HG03097 (cell line): Measurements from ENCODE around the gene UAP1L1.
A peak's percentile ranks its signal among the peaks of the same experiment; 100 is the strongest.
"Not testable (repeated sequence)": the region's sequence is repeated elsewhere in the genome, so short reads cannot be mapped to it uniquely, and the experiment has no call there.

Source experiments
- ATAC-seq: cut with Tn5 transposase; IDR thresholded peaks from one replicate; pipeline ENCODE4 v1.9.1; 2021; ENCODE audit not compliant: unreplicated experiment, low FRiP score

Gene UAP1L1

DNA sequence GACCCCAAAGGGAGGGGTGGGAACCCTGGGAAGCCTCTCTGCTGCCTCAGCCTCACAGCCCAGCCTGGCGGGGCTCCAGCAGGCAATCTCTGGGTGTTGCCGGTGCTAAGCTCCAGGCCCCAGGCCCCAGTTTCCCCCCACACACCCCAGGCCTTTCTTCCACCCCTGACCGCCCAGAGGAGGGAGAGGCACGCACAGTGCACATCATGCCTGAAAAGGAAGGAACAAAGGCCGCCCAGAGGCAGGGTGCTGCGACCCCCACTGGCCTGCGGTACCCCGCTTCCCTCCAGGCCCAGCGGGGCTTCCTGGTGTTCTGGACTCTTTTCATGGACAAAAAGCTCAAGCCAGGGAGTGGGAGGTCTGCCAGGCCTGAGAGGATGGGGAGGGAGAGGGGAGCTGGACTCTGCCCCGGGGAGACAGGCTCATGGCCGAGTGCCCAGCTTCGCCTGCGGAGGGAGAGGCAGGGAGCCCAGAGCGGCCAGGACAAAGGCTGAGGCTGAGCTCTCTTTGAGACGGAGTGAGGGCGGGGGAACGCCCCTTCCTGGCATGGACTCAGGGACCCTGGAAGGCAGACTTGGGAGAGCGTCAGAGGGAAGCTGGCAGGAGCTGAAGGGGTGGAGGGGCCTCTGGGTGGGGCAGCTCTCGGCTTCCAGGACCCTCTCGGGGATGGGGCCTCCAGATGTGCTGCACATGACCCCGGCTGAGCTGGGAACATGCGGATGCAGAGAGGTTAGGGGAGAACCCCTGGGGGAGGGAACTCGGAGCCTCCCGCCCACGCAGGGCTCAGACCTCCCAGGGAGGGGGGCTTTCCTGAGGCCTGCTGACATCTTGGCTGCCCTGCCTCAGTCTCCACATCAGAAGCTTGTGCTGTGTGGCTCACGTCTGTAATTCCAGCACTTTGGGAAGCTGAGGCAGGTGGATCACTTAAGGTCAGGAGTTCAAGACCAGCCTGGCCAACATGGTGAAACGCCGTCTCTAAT is 21.6 kb upstream of the UAP1L1 start:
- ATAC-seq = no peak

- ATAC-seq = no peak
Measured at GRCh38 chr9:137056739-137057415, 20.4 kb upstream of the UAP1L1 start.

DNA sequence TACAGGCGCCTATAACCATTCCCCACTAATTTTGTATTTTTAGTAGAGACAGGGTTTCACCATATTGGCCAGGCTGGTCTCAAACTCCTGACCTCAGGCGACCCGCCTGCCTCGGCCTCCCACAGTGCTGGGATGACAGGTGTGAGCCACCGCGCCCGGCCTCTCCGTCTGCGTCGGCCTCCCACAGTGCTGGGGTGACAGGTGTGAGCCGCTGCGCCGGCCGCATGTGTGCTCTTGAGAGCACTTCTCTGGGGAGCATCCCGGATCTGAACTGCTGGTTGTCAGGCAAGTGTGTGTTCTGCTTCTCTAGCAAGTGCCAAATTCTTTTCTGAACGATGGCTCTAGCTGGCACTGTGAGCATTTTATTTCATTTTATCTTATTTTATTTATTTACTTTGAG is 19.8 kb upstream of the UAP1L1 start:
- no peak for ATAC-seq

DNA sequence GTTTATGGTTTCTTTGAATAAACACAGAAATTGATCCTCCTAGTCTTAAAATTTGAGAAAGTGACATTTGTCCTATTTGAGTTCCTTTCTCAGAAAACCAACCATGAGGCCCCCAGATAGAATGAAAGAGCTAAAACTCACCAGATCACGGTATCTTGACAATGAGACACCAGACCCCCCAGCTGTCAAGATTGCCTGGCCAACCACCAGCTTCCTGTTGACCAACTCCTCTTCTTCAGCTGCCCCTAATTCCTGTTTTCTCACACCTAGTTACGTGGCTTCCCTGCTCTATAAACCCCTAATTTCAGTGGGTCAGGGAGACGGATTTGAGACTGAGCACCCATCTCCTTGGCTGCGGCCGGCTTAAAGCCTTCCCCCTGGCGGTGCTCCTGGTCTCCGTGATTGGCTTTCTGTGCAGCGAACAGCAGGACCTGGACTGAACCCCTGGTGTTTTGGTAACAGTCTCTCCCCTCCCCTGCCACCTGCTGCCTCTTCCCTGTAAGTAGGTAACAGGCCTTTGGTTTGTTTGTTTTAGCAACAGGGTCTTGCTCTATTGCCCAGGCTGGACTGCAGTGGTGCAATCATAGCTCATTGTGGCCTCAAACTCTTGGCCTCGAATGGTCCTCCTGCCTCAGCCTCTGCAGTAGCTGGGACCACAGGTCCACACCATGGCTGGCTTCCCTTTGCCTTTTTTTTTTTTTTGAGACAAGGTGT is 18.6 kb upstream of the UAP1L1 start:
- ATAC-seq = no peak

DNA sequence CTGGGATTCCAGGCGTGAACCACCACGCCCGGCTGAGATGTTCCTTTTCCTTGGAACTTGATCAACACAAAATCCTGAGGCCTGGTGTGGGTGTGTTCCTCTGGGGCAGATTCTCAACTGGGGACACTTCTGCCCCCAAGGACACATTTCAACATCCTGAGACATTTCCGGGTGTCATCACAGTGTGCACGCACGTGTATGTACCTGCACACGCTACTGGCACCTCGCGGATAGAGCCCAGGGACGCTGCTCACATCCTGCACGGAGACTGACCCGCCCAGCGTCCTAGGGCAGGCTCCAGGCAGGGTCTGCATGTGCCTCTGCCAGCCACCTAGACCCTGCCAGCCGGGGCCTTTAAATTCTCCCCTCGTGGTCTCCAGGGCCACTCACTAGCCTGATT is 14.9 kb upstream of the UAP1L1 start:
- no peak for ATAC-seq

- ATAC-seq = not testable (repeated sequence)
Measured at GRCh38 chr9:137062798-137063197, 14.5 kb upstream of the UAP1L1 start.

- no peak for ATAC-seq
Measured at GRCh38 chr9:137063311-137064026, 13.8 kb upstream of the UAP1L1 start.

DNA sequence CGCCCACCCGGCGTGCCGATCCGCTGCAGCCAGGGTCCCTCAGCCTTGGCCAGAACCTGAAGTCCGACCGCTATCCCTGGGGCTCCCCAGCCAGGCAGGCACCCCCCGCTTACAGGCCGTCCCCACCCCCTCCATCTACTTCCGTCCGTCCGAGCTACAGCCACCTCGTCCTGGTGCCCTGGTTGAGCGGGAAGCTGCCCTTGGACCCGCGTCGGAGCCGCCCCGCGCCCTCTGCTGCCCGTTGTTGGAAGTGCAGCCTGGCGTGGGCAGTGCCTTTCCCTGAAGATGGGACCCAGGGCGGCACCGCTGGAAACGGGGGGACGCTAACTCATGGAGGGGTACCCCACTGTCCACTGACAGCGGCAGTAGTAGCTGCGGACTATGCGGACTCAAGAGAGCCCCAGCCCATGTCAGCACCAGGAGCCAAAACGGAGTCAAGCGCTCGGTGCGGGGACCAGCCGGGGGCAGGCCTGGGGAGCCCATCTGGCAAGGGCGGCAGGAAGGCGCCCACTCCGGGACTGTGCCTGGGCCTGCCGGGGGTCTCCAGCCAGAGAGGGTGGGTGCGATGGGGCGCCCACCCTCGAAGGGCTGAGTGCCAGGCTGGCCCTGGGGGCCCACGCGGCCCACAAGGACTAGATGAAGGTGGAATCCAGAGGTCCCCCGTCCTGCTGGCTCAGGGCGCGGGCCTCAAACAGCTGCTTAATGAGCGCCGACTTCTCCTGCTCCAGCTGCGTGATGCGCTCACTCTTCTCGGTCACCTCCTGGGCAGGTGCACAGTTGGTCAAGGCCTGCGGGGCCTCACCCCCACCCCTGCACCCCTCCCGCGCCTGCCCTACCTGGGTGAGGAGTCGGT is 13.1 kb upstream of the UAP1L1 start:
- no peak for ATAC-seq

DNA sequence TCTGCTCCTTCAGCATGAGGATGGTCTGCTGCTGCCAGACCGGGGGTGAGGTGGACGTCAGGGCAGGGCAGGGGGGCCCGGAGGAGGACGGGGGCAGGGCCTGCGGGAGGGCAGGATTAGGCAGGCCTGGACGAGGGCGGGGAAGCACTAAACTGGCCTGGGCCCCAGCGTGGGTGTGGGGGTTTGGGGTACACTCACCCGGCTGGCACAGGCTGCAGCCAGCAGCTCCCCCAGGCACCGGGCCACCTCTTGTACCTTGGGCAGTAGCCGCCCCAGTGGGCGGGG is 12.5 kb upstream of the UAP1L1 start:
- ATAC-seq = no peak

GRCh38 chr9:137065336-137065967 is 11.9 kb upstream of the UAP1L1 start:
- ATAC-seq = no peak

DNA sequence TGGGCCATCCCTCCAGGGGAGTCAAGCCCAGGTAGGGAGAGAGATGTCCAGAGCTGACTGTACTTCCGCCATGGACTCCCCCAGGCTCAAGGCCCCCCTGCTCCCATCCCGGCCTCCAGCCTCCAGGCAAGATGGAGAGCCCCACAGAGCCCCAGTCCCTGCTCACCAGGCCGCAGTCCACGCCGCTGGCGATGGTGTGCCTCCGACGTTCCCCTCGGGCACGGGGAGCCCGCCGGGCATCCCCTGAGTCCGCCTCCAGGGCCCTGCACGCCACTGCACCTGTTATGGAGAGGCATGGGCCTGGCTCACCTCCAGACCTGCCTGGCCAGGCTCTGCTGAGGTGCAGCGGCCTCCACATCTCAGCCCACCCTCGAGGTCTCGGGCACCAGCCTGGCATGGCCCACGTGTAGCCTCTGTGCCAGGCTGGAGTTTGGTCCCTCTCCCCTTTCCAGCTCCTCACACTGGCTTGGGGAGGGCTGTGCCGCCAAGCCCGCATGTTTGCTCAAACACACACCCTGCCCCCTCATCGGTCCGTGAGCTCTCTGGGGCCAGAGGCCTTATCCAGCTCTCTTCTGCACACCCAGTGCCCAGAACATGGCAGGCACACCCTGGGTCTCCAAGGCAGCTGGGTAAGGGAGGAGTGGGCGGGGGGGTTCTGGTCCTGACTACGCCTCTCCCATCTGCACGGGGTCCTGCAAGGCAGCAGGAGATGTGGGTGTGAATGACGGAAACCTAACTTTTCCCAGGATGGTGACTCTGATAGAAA is 11.0 kb upstream of the UAP1L1 start:
- ATAC-seq = no peak

DNA sequence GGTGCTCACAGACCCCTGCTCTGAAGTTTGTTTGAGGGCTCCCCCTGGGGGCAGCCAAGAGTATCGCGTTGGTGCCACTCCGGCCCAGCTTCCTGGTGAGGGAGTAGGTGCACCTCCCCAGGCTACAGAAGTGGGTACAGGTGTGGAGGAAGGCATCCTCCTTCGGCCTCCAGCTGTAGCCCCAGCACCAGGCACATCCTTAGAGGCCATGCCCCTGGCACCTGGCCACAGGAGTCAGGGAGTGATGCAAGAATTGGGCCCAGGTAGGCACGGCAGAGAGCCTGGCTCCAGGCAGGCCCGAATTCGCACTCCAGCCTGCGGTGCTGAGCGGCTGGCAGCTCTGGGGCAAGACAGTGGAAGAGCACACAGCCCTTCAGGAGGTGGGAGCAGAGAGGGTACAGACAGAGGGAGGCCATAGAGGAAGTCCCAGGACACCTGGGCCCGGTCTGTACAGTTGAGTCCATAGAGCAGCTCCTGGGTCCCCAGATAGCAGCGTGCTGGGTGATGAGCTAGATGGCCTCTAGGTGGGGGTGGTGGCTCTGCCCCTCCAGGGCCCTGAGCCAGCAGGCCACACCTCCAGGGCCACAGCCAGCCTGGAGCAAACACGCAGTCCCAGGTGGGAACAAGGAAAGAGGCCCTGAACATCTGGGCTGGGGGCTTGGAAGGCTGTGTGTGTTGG is 9.3 kb upstream of the UAP1L1 start:
- no peak for ATAC-seq

DNA sequence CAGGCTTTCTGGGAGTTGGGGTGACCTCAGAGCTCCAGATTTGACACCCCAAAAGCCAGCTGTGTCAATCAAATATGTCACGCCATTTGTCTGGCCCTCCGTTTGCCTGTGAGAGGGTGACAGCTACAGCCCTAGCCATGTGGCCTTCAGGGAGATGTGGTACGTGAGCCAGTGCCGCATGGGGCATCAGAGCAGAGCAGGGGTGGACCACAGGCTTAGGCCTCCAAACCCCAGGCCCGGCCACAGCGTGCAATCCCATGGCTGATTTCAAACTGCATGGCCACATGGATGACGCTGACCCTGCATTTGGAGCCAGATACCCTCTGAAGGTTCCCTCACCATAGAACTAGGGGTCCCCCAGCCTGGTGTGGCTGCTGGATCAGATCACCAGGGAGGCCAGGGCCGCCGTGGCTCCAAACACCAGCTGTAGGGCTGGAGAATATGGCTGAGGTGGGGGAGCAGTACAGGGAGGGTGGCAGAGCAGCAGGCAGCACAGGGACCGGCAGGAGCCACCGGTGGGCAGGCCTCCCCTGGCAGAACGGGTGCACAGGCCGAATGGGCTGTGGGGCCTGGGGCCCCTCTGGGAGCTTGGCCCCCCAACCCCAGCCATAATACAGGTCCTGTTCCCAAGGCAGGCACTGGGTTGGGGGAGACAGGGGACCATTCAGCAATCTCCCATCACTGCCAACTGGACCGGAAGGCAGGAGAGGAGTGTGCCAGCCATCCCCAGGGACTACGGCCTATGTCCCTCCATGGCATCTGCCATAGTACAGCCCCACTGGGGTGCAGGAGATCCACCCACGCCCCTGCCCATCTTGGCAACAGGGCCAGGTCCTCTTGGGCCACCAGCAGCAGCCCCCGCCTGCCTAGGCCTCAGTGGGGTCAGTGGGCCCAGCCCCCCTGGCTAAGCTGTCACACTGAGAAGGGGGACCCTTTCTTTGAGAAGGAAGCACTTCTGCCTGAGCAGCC is 8.5 kb upstream of the UAP1L1 start:
- no peak for ATAC-seq

DNA sequence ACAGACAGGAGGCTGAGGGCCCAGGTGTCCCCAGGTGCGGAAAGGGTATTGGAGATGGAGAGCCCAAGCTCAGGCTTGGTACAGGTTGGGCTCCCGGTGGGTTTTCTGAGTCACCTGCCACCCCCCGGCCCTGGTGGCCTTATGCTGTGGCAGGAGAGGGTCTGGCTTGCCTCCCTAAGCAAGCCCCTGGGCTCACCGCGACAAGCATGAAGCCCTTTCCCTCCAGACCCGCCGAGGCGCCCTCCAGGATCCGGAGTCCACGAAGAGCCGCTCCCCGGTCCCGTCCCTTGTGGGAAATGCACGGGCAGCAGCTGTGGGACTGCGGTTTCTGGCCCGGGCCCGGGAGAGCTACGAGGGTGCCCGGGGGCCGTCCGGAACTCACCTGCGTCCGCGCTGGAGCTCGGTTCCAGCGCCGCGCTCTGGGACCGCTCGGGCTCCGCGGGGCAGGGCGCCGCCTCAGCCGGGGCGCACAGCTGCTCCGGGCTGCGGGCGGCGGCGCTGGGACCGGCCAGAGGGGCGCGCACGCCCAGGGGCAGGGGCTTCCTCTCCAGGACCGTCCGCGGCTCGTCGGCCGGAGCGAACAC is 7.7 kb upstream of the UAP1L1 start:
- ATAC-seq = no peak

- peak; percentile 69 for ATAC-seq
Measured at GRCh38 chr9:137070201-137070905, 7.0 kb upstream of the UAP1L1 start, which contains the start of gene SAPCD2. Gene SAPCD2, minus strand, starts transcription at chr9:137070557. Its CDS starts 97 bp downstream, at chr9:137070460.

DNA sequence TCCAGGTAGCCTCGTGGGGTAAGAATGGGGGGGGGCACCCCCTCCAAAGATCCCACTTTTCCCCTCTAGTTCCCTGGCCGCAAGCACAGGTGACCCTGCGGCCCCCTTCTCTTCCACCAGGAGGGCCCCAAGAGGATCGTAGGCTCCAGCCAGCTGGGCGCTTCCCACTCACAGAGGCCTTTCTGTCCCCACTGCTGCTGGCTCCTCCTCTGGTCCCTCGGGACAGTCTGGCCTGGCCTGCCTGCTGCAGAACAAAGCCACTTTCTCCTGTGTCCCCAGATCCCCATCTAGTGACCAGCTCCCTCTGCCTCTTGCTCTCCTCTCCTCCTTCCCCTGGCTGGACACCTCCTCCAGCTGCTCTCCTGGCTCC is 6.4 kb upstream of the UAP1L1 start:
- ATAC-seq = peak; percentile 2
